Fibroblast of lung (primary cell): ENCODE measurements around the gene SPTBN1.

Experiments
- CTCF ChIP-seq, 2 donors: IDR thresholded peaks in 1 of 2; conservative IDR thresholded peaks in 1 of 2; 1 replicate in 1 of 2; 2 replicates in 1 of 2; pipeline ENCODE4 v1.5.1; 2011 to 2012; ENCODE audit warnings: low read length in 2 of 2, control low read depth in 1 of 2, inconsistent platforms in 1 of 2, low read depth in 1 of 2, mild to moderate bottlenecking in 1 of 2
- EZH2 ChIP-seq: IDR thresholded peaks from 2 replicates; pipeline ENCODE4 v1.5.1; 2012; ENCODE audit warnings: low read length, control low read depth, mild to moderate bottlenecking; ENCODE audit errors: missing control alignments

GRCh38 chr2:54454548-54455130, 1.5 kb upstream of the SPTBN1 start:
- no peak for TF ChIP-seq CTCF (conservative IDR thresholded peaks at IDR 0.05 in 1 of 2, IDR thresholded peaks at IDR 0.05 in 1 of 2; ENCODE audit: low read depth in 1 of 2, low read length in 2 of 2)
- no peak for TF ChIP-seq EZH2
